WTC11 (cell line): ENCODE data around the gene RYR2. TPM values are rescaled to one million over a fixed set of nuclear protein-coding genes. Genes with fewer than 3 reads are reported as not detected.

ENCODE experiments used
- ATAC-seq: fragments of 200-7000 bp; cut with Tn5 transposase; 2 replicates; pipeline ENCODE4 v1.10.0; 2021; ENCODE audit warnings: mild to moderate bottlenecking, moderate library complexity
- CTCF ChIA-PET: fragments of 300-600 bp; sonication (Branson Sonifier 250); formaldehyde crosslinking; loops from one replicate; lab custom pipeline; 2021; ENCODE audit warnings: antibody characterized with exemption; lab: Charles Lee
- POLR2A ChIA-PET: fragments of 350-600 bp; sonication (Branson Sonifier 250); formaldehyde crosslinking; loops from one replicate; lab custom pipeline; 2021; ENCODE audit warnings: antibody characterized with exemption; lab: Charles Lee
- DNase-seq: peaks from one replicate; pipeline ENCODE4 v3.0.0; 2021; ENCODE audit warnings: low spot score
- H3K27ac Mint-ChIP-seq: 2 replicates; pipeline ENCODE4 v1.8.0; 2021; ENCODE audit warnings: mixed read lengths
- H3K27me3 Mint-ChIP-seq: 2 replicates; pipeline ENCODE4 v1.8.0; 2021; ENCODE audit warnings: low read depth, mild to moderate bottlenecking, moderate library complexity, mixed read lengths
- H3K36me3 Mint-ChIP-seq: 2 replicates; pipeline ENCODE4 v1.8.0; 2021; ENCODE audit warnings: mixed read lengths
- H3K4me1 Mint-ChIP-seq: 2 replicates; pipeline ENCODE4 v1.8.0; 2022; ENCODE audit warnings: mixed read lengths
- H3K4me3 Mint-ChIP-seq: 2 replicates; pipeline ENCODE4 v1.8.0; 2021; ENCODE audit warnings: mild to moderate bottlenecking, moderate library complexity, mixed read lengths
- H3K9me3 Mint-ChIP-seq: 2 replicates; pipeline ENCODE4 v1.8.0; 2021; ENCODE audit warnings: mixed read lengths
- AFF4 ChIP-seq: sonication (generic); formaldehyde crosslinking; IDR thresholded peaks from 2 replicates; pipeline ENCODE4 v1.8.1; 2023; ENCODE audit warnings: mild to moderate bottlenecking, missing genetic modification reagents, borderline replicate concordance
- AR ChIP-seq: fragments of 250-450 bp; sonication (Bioruptor Pico); IDR thresholded peaks from 2 replicates; pipeline ENCODE4 v1.9.0; 2021; ENCODE audit warnings: mild to moderate bottlenecking
- ARID4B ChIP-seq: sonication (generic); formaldehyde crosslinking; IDR thresholded peaks from 2 replicates; pipeline ENCODE4 v1.8.0; 2023; ENCODE audit warnings: missing genetic modification reagents, mild to moderate bottlenecking, borderline replicate concordance
- ATF3 ChIP-seq: sonication (generic); formaldehyde crosslinking; conservative IDR thresholded peaks from 2 replicates; pipeline ENCODE4 v1.8.1; 2022; ENCODE audit warnings: mild to moderate bottlenecking, missing genetic modification reagents
- MXD4 ChIP-seq: fragments of 250-450 bp; sonication (Bioruptor Pico); IDR thresholded peaks from 2 replicates; pipeline ENCODE4 v1.8.0; 2021; ENCODE audit warnings: mild to moderate bottlenecking, moderate library complexity, borderline replicate concordance
- MYBL2 ChIP-seq: sonication (generic); formaldehyde crosslinking; IDR thresholded peaks from 2 replicates; pipeline ENCODE4 v1.8.1; 2023; ENCODE audit warnings: mild to moderate bottlenecking, moderate library complexity, missing genetic modification reagents
- NFATC4 ChIP-seq: fragments of 250-450 bp; sonication (Bioruptor Pico); IDR thresholded peaks from 2 replicates; pipeline ENCODE4 v1.9.0; 2021; ENCODE audit warnings: mild to moderate bottlenecking
- NR1H2 ChIP-seq: sonication (generic); formaldehyde crosslinking; IDR thresholded peaks from 2 replicates; pipeline ENCODE4 v1.9.0; 2021; ENCODE audit warnings: mild to moderate bottlenecking, moderate library complexity, missing genetic modification reagents
- NR2C2 ChIP-seq: sonication (generic); formaldehyde crosslinking; IDR thresholded peaks from 2 replicates; pipeline ENCODE4 v1.8.0; 2022; ENCODE audit warnings: mild to moderate bottlenecking, missing genetic modification reagents
- OVOL2 ChIP-seq: fragments of 250-450 bp; sonication (Bioruptor Pico); IDR thresholded peaks from 2 replicates; pipeline ENCODE4 v1.9.0; 2021; ENCODE audit warnings: mild to moderate bottlenecking, borderline replicate concordance
- SOX15 ChIP-seq: fragments of 250-450 bp; sonication (Bioruptor Pico); IDR thresholded peaks from 2 replicates; pipeline ENCODE4 v1.9.0; 2021; ENCODE audit warnings: mild to moderate bottlenecking
- STAT6 ChIP-seq: sonication (generic); formaldehyde crosslinking; conservative IDR thresholded peaks from 2 replicates; pipeline ENCODE4 v1.8.1; 2023; ENCODE audit warnings: mild to moderate bottlenecking, low read depth, missing genetic modification reagents, moderate library complexity
- TEAD1 ChIP-seq: sonication (generic); formaldehyde crosslinking; IDR thresholded peaks from 2 replicates; pipeline ENCODE4 v1.8.0; 2022; ENCODE audit warnings: mild to moderate bottlenecking, missing genetic modification reagents
- ZNF263 ChIP-seq: sonication (generic); formaldehyde crosslinking; IDR thresholded peaks from 2 replicates; pipeline ENCODE4 v1.8.1; 2022; ENCODE audit warnings: low read depth, mild to moderate bottlenecking, moderate library complexity, missing genetic modification reagents
- total RNA-seq: library from RNA; stranded (reverse); gene quantifications from 3 replicates; pipeline ENCODE4 v1.2.3, GENCODE V29; 2021

The RYR2 gene
- total RNA-seq, 1 experiment from 2014 or later = 7.9 TPM

GRCh38 chr1:237527761-237528160, 485.8 kb downstream of the RYR2 start (continued):
- TF ChIP-seq ARID4B (CRISPR knock-in tag) = no peak
- TF ChIP-seq ATF3 (CRISPR knock-in tag) = no peak

GRCh38 chr1:237528545-237528944, 486.6 kb downstream of the RYR2 start:
- ATAC-seq (no peak), DNase-seq (no peak)
- Mint-ChIP-seq H3K4me3 (no peak overlapping the region), H3K27ac (no peak overlapping the region), H3K9me3 (peaks cover 11% of the 10 kb centered on the region), H3K27me3 (no peaks in the 10 kb centered on the region), H3K36me3 (peaks cover 10% of the 10 kb centered on the region), H3K4me1 (no peaks in the 10 kb centered on the region)
- POLR2A ChIA-PET = no interaction called here
- no peak for TF ChIP-seq NR2C2 (CRISPR knock-in tag)
- CTCF ChIA-PET = no interaction called here

- peaks cover 35% of the 10 kb centered on the region for H3K4me1 Mint-ChIP-seq
- no peak for DNase-seq
- no peak overlapping the region for H3K4me3 Mint-ChIP-seq
- TF ChIP-seq SOX15 (CRISPR knock-in tag) (no peak), ZNF263 (CRISPR knock-in tag) (no peak), MXD4 (CRISPR knock-in tag) (no peak), NFATC4 (no peak), STAT6 (no peak), AR (CRISPR knock-in tag) (no peak), NR2C2 (CRISPR knock-in tag) (no peak), TEAD1 (CRISPR knock-in tag) (no peak), AFF4 (CRISPR knock-in tag) (no peak), OVOL2 (CRISPR knock-in tag) (no peak), NR1H2 (CRISPR knock-in tag) (no peak), MYBL2 (CRISPR knock-in tag) (no peak)
- TF ChIP-seq, all 79 proteins: peak for 0
- no peak overlapping the region for H3K27ac Mint-ChIP-seq
- no peaks in the 10 kb centered on the region for H3K27me3 Mint-ChIP-seq
- CTCF ChIA-PET = no interaction called here
- POLR2A ChIA-PET = no interaction called here
- H3K36me3 Mint-ChIP-seq = peaks cover 3% of the 10 kb centered on the region
- ATAC-seq = no peak
- peaks cover 4% of the 10 kb centered on the region for H3K9me3 Mint-ChIP-seq
These were observed 497.1 kb downstream of the RYR2 start for GRCh38 chr1:237539055-237539454.
